Measurements from ENCODE around the gene ACTR1B.
A peak's percentile ranks its signal among the peaks of the same experiment; 100 is the strongest.
"Not testable (repeated sequence)": the region's sequence is repeated elsewhere in the genome, so short reads cannot be mapped to it uniquely, and the experiment has no call there.

ACTR1B gene

DNA sequence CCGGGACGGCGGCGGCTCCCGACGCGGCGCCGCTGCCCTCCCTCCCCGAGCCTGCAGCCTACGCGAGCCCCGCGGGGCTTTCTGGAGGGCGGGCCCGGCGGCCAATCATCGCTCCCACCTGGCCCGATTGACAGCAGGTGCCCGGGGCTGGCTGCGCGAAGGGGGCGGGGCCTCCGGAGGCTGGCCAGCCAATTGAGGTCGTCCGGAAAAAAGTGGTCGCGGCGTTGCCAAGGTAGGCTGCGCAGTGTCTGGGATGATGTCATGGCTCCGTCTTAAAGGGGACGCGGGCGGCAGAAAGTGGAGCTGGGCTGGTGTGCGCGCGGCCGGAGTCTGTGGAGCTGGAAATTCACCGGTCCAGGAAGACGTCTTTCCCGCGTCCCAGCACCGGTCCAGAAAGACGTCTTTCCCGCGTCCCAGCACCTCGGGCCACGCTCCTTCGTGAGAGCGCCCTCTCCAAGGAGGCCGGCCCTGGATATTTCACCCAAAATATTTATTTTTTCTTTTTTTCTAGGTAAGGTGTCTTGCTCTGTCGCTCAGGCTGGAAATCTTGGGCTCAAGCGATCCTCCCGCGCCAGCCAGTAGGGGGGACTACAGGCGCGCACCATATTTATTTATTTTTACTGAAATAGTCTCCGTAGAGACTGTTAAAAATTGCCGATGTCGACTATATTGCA is at the start of gene ACTR1B:
TSS of gene ACTR1B (minus strand) at position 83 of the 674 bp plus-strand sequence. CDS start 154 bp downstream, outside the sequence.
- TF ChIP-seq, protein P1, sequence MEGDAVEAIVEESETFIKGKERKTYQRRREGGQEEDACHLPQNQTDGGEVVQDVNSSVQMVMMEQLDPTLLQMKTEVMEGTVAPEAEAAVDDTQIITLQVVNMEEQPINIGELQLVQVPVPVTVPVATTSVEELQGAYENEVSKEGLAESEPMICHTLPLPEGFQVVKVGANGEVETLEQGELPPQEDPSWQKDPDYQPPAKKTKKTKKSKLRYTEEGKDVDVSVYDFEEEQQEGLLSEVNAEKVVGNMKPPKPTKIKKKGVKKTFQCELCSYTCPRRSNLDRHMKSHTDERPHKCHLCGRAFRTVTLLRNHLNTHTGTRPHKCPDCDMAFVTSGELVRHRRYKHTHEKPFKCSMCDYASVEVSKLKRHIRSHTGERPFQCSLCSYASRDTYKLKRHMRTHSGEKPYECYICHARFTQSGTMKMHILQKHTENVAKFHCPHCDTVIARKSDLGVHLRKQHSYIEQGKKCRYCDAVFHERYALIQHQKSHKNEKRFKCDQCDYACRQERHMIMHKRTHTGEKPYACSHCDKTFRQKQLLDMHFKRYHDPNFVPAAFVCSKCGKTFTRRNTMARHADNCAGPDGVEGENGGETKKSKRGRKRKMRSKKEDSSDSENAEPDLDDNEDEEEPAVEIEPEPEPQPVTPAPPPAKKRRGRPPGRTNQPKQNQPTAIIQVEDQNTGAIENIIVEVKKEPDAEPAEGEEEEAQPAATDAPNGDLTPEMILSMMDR (IDR thresholded peaks at IDR 0.05) = peak; percentile 59
- H3K4me3 Mint-ChIP-seq = peak within 1 kb of the TSS; percentile 93
- peak; percentile 97 for DNase-seq
- H3K27ac Mint-ChIP-seq = peak within 1 kb of the TSS; percentile 99
- no peaks in the 10 kb centered on the region for H3K27me3 Mint-ChIP-seq (ENCODE audit: low read depth, poor library complexity)
- no peaks in the 10 kb centered on the region for H3K9me3 Mint-ChIP-seq
- peaks cover 9% of the 10 kb centered on the region for H3K36me3 Mint-ChIP-seq (ENCODE audit: low read depth)
- peaks cover 38% of the 10 kb centered on the region for H3K4me1 Mint-ChIP-seq

DNA sequence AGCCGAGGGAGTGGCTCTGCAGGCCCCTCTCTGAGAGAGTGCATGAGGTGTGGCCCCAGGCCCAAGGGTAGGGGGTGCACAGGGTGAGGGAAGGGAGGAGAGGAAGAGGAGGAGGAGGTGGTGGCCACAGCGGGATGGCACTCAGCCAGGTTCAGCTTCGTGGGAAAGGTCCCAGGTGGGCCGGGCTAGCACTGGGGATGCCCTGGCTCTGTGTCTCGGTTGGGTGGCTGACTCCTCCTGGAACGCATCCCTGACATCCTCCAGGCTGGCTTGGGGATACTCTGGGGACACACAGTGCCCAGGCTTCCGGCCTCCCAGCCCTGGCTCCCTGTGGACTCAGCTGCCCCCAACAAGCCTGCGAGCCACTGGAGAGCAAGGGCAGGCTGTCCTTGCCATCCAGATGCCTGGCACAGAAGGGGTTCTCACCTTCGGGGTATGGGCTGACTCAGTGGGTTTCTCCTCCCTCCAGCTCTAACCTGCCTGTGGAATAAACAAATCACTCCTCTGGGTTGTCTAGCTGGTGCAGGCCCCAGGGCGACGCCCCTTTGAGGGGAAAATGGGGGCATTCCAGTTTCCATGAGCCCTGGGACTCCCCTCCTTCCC is 49.0 kb upstream of the ACTR1B start:
- Mint-ChIP-seq H3K9me3 (no peaks in the 10 kb centered on the region), H3K4me1 (peaks cover 67% of the 10 kb centered on the region), H3K27ac (no peak overlapping the region), H3K36me3 (ENCODE audit: low read depth) (no peaks in the 10 kb centered on the region), H3K4me3 (no peak overlapping the region), H3K27me3 (ENCODE audit: low read depth, poor library complexity) (peaks cover 3% of the 10 kb centered on the region)
- no peak for DNase-seq
- TF ChIP-seq, protein P1 (IDR thresholded peaks at IDR 0.05) = no peak

DNA sequence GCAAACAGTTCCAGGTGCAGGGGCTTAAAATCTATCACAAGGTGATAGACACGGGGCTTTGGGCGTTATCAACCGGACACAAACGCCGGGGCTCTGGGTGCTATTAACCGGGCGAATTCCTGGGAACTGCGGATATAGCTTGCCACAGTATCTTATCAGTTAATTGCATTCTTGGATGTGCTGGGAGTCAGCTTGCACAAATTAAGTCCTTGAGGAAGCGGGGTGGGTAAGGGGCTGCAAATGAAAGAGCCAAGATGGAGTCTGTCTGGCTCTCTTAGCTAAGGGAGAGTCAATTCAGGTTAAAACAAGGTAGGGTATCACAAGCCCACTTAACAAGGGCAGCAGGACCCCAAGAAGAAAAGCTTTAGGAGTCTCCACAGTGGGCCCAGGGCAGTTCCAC is 48.3 kb upstream of the ACTR1B start:
- not testable (repeated sequence) for H3K4me3 Mint-ChIP-seq; H3K27me3 Mint-ChIP-seq (ENCODE audit: low read depth, poor library complexity); H3K9me3 Mint-ChIP-seq; H3K36me3 Mint-ChIP-seq (ENCODE audit: low read depth); DNase-seq
- Mint-ChIP-seq H3K27ac (peak overlapping the region; percentile 50), H3K4me1 (peaks cover 61% of the 10 kb centered on the region)

DNA sequence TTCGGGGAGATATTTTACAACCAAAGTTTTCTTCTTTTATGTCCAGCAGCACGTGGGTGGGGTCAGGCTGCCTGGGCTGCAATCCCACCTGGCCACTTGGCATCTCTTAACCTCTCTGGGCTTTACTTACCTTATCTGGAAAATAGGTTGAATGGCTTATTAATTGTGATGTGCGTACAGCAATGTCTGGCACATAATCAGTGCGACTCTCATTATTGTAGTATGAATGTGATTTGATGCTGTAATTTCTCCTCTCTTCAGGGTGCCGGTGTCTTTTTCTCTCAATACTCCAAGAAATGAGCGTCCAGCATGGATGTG is 47.5 kb upstream of the ACTR1B start:
- Mint-ChIP-seq H3K36me3 (ENCODE audit: low read depth) (no peaks in the 10 kb centered on the region), H3K27me3 (ENCODE audit: low read depth, poor library complexity) (peaks cover 5% of the 10 kb centered on the region), H3K4me3 (no peak overlapping the region), H3K27ac (no peak overlapping the region), H3K4me1 (peaks cover 53% of the 10 kb centered on the region), H3K9me3 (no peaks in the 10 kb centered on the region)
- DNase-seq = no peak
- TF ChIP-seq, protein P1 (IDR thresholded peaks at IDR 0.05) = no peak

- H3K9me3 Mint-ChIP-seq = no peaks in the 10 kb centered on the region
- H3K36me3 Mint-ChIP-seq (ENCODE audit: low read depth) = no peaks in the 10 kb centered on the region
- H3K4me3 Mint-ChIP-seq = no peak overlapping the region
- no peak overlapping the region for H3K27ac Mint-ChIP-seq
- no peak for DNase-seq
- H3K27me3 Mint-ChIP-seq (ENCODE audit: low read depth, poor library complexity) = peaks cover 8% of the 10 kb centered on the region
- TF ChIP-seq, protein P1 (IDR thresholded peaks at IDR 0.05) = no peak
- H3K4me1 Mint-ChIP-seq = peaks cover 25% of the 10 kb centered on the region
These were observed 44.8 kb upstream of the ACTR1B start for GRCh38 chr2:97708608-97709007.

DNA sequence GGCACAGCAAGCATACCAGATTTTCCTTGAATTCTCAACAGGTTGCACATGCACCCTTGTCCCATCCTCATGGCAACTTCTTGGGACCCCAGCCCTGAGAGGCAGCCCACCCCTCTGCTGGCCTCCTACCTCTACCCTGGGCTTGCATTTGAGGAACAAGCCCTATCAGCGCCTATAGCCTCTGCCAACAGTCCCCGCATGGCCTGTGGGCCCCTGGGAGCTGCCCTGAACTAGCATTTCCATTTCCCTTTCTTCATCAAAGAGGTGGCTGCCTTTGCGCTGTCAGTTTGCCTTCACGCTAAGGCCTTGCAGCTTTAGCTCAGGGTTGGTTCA is 44.2 kb upstream of the ACTR1B start:
- no peak for DNase-seq
- Mint-ChIP-seq H3K9me3 (no peaks in the 10 kb centered on the region), H3K36me3 (ENCODE audit: low read depth) (no peaks in the 10 kb centered on the region), H3K4me1 (peaks cover 22% of the 10 kb centered on the region), H3K4me3 (no peak overlapping the region), H3K27me3 (ENCODE audit: low read depth, poor library complexity) (peaks cover 8% of the 10 kb centered on the region), H3K27ac (peak overlapping the region; percentile 29)
- TF ChIP-seq, protein P1 (IDR thresholded peaks at IDR 0.05) = no peak

All from nephron progenitor cell (in vitro differentiated cells).